K562 (cell line): ENCODE data around the gene ZNF213. TPM values are rescaled to one million over a fixed set of nuclear protein-coding genes. Genes with fewer than 3 reads are reported as not detected.

Source experiments
- ARID2 ChIP-seq: fragments of 450-650 bp; IDR thresholded peaks from 2 replicates; pipeline ENCODE4 v1.6.1; 2017; ENCODE audit warnings: antibody characterized with exemption, mild to moderate bottlenecking
- ATF1 ChIP-seq, 2 experiments: fragments of 450-650 bp in 1 of 2; IDR thresholded peaks; 2 replicates each; pipeline ENCODE4 v1.6.1; 2016; ENCODE audit warnings: missing compliant biosample characterization in 1 of 2, missing genetic modification characterization in 1 of 2
- CBFA2T2 ChIP-seq: fragments of 450-650 bp; conservative IDR thresholded peaks from 2 replicates; pipeline ENCODE4 v1.6.1; 2017; ENCODE audit warnings: mild to moderate bottlenecking
- CEBPG ChIP-seq, 3 experiments: fragments of 200-800 bp in 1 of 3; sonication (Bioruptor generic) in 1 of 3; sonication (generic) in 1 of 3; formaldehyde crosslinking in 1 of 3; IDR thresholded peaks in 2 of 3; conservative IDR thresholded peaks in 1 of 3; 2 replicates each; pipeline versions ENCODE4 v1.6.1 to v1.8.0; 2016 to 2022; ENCODE audit warnings: missing compliant biosample characterization in 2 of 3, missing genetic modification characterization in 2 of 3, mild to moderate bottlenecking in 1 of 3, missing genetic modification reagents in 1 of 3
- E2F8 ChIP-seq: fragments of 450-650 bp; IDR thresholded peaks from 2 replicates; pipeline ENCODE4 v1.7.1; 2018; ENCODE audit warnings: mild to moderate bottlenecking, low read depth; ENCODE audit not compliant: partially characterized antibody
- ELF1 ChIP-seq: fragments of 200-800 bp; sonication (Bioruptor generic); IDR thresholded peaks from 2 replicates; pipeline ENCODE4 v1.6.1; 2016; ENCODE audit warnings: missing genetic modification characterization, missing compliant biosample characterization
- ETV1 ChIP-seq: fragments of 450-650 bp; conservative IDR thresholded peaks from 2 replicates; pipeline ENCODE4 v1.6.1; 2016; ENCODE audit warnings: missing genetic modification characterization, control low read depth, low read depth, missing compliant biosample characterization
- FIP1L1 ChIP-seq: fragments of 200-400 bp; formaldehyde crosslinking; IDR thresholded peaks from 2 replicates; pipeline ENCODE4 v1.6.1; 2018; ENCODE audit warnings: mild to moderate bottlenecking, low read depth, low read length; ENCODE audit not compliant: poor library complexity, severe bottlenecking
- HDAC1 ChIP-seq, 2 experiments: fragments of 450-650 bp; IDR thresholded peaks; 2 replicates each; pipeline ENCODE4 v1.6.1; 2016 to 2017; ENCODE audit warnings: inconsistent platforms in 1 of 2, mild to moderate bottlenecking in 1 of 2, moderate library complexity in 1 of 2
- NCOA6 ChIP-seq: fragments of 450-650 bp; IDR thresholded peaks from 2 replicates; pipeline ENCODE4 v1.6.1; 2017; ENCODE audit warnings: mild to moderate bottlenecking
- PHF20 ChIP-seq: fragments of 450-650 bp; IDR thresholded peaks from 2 replicates; pipeline ENCODE4 v1.6.1; 2018; ENCODE audit not compliant: partially characterized antibody
- STAT5A ChIP-seq: IDR thresholded peaks from 2 replicates; pipeline ENCODE4 v1.6.1; 2012; ENCODE audit warnings: low read length, inconsistent platforms, borderline replicate concordance
- YY1 ChIP-seq, 3 experiments: IDR thresholded peaks; 2 replicates each; pipeline ENCODE4 v1.6.1; 2011; ENCODE audit warnings: low read length in 2 of 3, mild to moderate bottlenecking in 2 of 3, moderate library complexity in 2 of 3, borderline replicate concordance in 1 of 3, control low read depth in 1 of 3, low read depth in 1 of 3; ENCODE audit not compliant: insufficient read depth in 3 of 3, insufficient replicate concordance in 2 of 3, control insufficient read depth in 1 of 3, insufficient read length in 1 of 3; ENCODE audit errors: extremely low read depth in 1 of 3
- ZNF511 ChIP-seq: sonication (generic); formaldehyde crosslinking; IDR thresholded peaks from 2 replicates; pipeline ENCODE4 v1.8.0; 2022; ENCODE audit warnings: mild to moderate bottlenecking, missing genetic modification reagents
- polyA plus RNA-seq, 8 experiments: library from polyadenylated mRNA; depleted of rRNA in 4 of 8; stranded (reverse) in 5 of 8; unstranded in 3 of 8; fragments of >200 nt; fragmentation: Nextera tagmentation in 2 of 8; fragmentation: Illumina TruSeq in 1 of 8; extraction: Ambion mirVana in 2 of 8; extraction: Trizol in 1 of 8; gene quantifications; 2 replicates each; pipeline versions ENCODE4 v1.2.1 to v1.2.3, GENCODE V29; 2011 to 2014; ENCODE audit warnings: inconsistent platforms in 1 of 8, missing spikeins in 1 of 8
- total RNA-seq, 7 experiments: library from RNA; depleted of rRNA in 6 of 7; stranded (reverse); fragments of >200 nt in 6 of 7; fragmentation: Illumina TruSeq in 2 of 7; extraction: Trizol in 2 of 7; gene quantifications; 2 replicates each; pipeline versions ENCODE4 v1.2.1 to v1.2.3, GENCODE V29; 2011 to 2021; ENCODE audit warnings: low replicate concordance in 1 of 7

ZNF213 gene
- total and polyA plus RNA-seq, 9 of the 15 experiments (the other 6 are each of a cell fraction or from before 2014, with no cell fraction given), result 0.49 to 10.0 (median 1.8) TPM

GRCh38 chr16:3183445-3184139 is 48.8 kb downstream of the ZNF213 start (continued):
- TF ChIP-seq NCOA6 (peak; percentile 24), CBFA2T2 (no peak), CEBPG (CRISPR knock-in tag; IDR thresholded peaks at IDR 0.05) (peak; percentile 23; the same call in 1 of the 2 replicates), CEBPG (tag; conservative IDR thresholded peaks at IDR 0.05 in 1 of 2, IDR thresholded peaks at IDR 0.05 in 1 of 2) (no peak), ELF1 (tag) (peak; percentile 26; the same call in 1 of the 2 replicates), ETV1 (no peak), ARID2 (no peak), PHF20 (peak; percentile 3), ATF1 (CRISPR knock-in tag; IDR thresholded peaks at IDR 0.05) (no peak), ATF1 (tag; IDR thresholded peaks at IDR 0.05) (no peak), YY1 (IDR thresholded peaks at IDR 0.05; ENCODE audit: borderline replicate concordance in 1 of 3, control insufficient read depth in 1 of 3, extremely low read depth in 1 of 3, insufficient read depth in 3 of 3, insufficient read length in 1 of 3, insufficient replicate concordance in 2 of 3, low read depth in 1 of 3, low read length in 2 of 3) (peak in 1 of 3 experiments; percentile 11), STAT5A (no peak), FIP1L1 (no peak), ZNF511 (no peak), HDAC1 (IDR thresholded peaks at IDR 0.05) (0 out of 4 replicates have a peak, but pooled peaks of 1 of the 2 experiments have one; percentile 1), E2F8 (no peak)
